CD4-positive, alpha-beta T cell treated with Interleukin-4 for 1 hour (primary cell): ENCODE measurements around the gene NHERF1.

Experiments
- DNase-seq, 2 donors: peaks; one replicate each; pipeline ENCODE4 v3.0.0-alpha.2; 2020 to 2022

The NHERF1 gene

DNA sequence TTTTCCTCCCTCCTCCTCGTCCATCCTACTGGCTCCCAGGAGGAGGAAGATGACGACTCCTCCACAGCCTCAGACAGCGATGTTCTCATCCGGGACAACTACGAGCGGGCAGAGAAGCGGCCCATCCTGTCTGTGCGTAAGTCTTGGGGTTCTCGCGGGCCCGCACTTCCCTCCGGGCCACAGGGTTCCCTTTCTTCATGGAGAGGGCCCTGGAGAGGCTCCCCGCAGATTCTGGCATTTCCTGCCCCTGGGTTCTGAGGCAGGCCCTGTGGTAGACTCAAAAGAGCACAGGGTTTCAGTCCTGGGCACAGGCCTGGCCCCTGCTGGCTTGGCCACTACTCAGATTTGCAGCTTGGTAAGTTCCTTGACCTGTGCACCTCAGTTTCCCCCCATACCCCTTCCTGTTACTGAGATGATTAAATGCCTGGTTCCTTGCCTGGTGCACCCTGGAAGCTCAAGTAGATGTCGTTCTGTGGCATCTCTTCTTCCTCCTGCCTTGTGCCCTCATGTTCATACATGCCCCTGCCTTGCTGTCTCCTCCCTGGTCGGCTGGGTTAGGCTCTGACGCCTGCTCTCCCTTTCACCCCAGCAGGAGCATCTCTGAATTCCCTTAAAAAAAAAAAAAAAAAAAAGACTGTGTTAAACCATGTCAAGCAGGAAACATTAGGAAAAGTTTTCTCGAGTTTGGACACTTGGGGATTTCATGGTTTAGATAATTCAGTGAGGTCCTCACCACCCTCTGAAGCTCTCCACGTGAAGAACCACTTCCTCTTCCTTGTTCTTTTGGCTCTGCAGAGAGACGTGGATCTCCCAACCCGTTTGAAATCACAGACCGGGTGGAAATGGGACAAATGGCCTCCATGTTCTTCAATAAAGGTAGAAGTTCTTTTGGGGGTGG, 42.0 kb downstream of the NHERF1 start:
- no peak for DNase-seq

DNA sequence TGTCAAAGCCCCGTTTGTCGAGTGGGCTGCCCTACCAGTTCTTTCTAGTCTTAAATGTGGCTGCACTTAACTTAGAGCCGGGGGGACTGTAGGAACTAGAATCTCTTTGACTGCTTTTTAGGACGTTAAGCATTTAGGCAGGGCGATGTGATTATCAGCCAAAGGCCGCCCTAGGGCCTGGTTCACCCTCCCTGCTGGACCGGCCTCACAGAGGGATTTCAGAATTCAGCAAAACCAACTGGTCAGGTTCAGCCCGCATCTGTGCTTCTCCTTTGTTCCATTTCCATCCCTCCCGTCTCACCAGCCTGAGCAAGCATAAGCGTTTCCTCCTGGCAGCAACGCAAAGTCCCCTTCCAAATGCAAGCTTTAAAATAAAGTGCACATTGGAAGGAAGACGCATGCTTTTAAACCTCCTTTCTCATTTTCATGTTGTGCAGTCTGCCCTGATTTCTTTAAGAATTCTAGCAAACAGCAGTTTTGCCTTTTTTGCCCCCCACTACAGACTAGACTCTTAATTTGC, 44.2 kb downstream of the NHERF1 start:
- DNase-seq, result no peak

DNA sequence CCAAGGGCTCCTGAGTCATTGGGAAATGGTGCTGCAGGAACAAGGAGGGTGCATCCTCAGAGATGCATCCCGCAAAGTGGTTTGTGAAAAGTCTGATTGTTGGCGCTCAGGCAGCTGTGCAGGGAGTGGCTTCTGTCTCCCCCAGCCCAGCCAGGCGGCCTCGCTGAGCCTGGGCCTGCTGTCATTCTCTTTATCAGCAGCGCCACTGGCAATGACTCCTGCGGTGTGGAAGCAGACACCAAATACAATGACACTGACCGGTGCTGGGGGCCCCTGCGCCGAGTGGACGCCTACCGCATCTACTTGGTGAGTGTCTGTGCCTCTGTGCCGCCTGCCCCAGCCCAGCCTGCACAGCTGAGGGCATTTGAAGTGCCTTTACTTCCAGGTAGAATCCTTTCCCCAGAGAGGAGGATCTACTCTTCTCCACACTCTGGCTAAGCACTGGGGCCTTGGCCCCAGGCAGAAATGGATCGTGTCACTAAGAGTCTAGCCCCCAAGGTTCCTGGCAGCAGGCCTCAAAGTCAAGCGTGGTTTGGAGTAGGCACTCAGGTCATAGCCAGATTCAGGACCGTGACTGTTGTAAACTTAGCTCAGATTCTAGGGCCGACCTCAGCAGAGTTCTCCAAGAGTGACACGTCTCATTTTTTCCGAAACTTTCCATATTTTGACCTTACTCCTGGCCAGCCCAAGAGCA, 47.0 kb downstream of the NHERF1 start:
- DNase-seq, result no peak

DNA sequence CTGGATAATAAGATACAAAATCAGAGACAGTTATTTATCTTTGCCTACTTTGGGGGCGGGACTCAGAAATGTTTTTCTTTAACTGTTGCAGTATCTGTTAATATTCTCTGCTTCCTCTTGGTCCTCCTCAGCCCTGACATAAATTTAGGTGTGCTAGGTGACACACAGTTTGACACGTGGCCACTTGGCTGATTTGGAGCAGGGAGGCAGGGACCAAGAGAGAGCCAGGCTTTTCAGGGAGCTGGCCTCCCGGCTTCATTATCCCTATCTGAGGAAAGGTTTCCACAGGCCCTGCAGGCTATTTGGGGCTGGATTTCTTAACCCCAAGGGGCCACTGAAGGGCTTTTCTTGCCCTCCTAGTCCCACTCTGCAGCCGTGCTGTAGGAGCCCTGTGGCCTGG, 47.8 kb downstream of the NHERF1 start:
- DNase-seq, result no peak

DNA sequence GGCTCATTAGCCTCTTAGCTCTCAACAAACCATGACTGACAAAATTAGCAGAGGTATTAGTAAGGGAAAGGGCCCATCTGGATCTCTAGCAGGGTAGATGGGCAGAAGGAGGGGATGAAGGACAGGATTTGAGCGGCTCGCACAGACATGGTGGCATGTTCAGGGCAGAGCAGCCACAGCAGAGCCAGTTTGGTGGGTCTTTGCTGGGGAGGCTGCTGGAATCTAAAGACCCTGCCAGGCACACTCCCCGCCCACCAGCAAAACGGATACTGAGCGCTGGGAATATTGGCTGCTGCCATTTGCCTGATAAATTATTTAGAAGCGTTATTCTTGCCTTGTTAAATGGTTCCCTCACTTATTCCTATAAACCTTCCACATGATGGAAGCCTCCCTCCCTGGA, 48.4 kb downstream of the NHERF1 start:
- no peak for DNase-seq

DNA sequence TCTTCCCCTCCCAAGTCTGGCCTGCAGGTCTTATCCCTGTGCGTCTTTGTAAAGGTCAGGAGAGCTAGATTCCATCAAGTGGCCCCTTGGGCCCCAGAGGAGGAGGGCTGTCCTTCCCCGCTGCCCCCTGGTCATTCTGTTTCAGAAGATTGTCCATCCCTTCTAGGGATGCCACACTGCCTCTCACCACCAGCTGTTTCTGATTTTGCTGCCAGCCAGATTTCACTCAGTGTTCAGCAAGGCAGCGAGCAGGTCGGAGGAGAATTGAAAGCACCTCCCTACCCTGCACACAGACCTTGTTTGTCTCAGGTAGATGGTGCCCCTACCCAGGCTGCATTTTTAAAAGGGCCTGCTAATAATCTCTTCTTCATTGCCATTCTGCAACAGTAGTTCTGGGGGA, 49.4 kb downstream of the NHERF1 start:
- no peak for DNase-seq

DNA sequence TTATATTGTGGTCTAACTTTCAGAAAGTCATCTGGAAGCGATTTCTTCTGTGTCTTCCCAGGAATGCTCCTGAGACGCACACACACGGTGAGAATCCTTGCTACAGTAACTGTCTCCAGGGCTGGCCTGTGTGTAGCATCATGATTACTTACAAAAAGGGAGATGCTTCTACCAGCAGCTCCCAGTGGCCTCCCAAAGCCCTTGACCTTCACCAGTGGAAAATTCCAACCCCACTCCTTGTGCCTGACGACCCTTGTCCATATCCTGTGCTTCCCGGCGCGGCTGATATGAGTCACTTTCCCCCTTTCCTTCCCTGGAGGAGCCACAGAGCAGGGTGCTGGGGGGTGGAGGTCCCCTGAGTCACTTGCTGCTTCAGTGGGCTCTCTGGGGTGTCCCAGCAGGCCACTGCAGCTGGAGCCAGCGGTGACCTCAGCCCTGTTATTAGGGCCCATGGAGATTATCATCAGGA, 49.8 kb downstream of the NHERF1 start:
- no peak for DNase-seq

DNA sequence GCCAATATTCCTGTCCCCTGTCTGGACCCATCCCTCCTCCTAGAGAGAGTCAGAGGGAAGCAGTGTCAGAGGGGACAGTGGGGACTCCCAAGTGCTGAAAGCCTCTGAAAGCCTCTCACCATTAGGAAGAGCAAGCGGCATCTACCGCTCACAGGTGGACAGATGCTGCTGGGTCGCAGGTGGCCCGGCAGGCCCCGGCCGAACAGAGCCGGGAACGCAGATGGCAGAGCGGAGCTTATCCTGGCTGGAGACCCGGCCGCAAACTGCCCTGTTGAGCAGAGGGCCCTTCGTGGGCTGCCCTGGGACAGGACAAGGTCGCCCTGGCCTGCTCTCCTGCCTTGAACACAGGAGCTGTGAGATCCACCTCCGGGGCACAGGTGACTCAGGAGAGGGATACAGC, 50.7 kb downstream of the NHERF1 start:
- DNase-seq, result no peak

DNA sequence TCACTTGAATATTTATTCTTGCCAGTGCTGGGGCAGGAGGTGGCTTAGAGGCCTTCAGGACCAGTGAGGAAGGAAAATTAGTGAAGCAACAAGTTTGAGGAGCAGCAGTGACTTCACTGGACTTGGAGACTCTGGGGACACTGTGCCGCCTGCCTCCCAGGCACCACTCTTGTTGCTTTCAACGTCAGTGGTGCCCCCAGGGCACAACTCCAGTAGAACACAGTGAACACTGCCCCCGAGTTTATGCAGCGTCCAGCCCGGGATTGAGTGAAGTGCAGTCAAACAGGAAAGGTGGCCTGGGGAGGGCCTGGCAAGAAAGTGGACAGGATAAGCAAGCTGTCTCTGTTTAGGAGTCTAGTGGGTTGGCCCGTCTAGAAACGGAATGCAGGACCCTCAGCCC, 52.1 kb downstream of the NHERF1 start:
- no peak for DNase-seq

DNA sequence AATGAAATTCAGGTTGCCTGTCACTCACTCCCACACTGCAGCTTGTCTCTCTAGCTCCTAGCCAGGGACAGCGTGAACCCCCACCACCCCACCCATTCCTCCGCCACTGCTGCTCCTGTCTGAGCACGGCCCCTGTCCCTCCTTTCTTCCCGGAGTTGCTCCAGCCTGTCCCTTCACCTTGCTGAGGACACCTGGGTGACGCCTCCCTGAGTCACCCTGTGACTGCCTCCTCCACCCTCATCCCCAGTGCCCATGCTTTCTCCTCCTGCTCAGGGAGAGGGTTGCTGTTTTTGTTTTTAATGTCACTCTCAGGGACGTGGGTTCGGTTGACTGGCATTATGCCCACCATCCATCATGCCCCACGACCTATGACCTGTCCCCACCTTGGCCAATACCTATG, 53.5 kb downstream of the NHERF1 start:
- DNase-seq, result no peak

DNA sequence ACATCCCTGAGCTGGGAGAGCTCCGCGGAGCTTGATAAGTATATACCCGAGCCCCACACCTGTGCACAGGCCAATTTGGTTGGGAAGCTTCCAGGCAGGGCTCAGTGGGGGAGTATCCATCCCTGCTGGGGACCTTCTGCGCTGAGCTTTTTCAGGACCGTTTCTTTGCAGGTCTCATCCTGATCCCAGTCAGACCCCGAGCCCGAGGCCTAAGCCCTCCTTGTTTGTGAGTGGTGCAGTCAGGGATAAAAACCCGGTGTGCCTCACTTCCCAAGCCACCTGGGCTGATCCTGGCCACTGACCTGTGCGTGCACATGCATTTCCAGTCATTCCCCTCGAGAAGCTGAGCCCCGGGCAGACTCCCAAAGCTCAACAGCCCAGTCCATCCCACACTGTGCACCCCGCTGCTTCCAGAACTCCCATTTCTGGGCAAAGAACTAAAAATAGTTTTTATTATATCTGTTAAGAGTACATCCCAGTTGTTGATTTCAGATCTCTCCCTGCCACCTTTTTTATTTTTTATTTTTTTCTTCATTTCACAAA, 55.0 kb downstream of the NHERF1 start:
- no peak for DNase-seq

DNA sequence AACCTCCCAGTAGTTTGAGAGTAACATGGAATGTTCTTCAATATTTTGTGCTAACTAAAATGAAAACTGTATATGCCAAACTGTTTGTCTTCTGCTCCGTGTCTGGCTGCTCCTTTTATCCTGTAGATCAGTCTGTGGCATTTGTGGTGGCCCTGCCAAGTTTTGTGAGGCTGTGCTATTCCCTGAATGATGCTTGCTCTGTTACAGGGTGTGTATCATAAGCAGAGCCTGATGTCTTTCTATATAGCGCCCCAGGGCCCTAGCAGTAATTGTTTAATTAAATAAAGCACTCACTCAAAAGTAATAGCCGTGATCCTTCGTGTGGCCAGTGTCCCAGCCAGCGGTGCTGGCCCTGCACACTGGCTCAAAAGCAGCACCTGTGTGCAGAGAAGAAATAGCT, 55.5 kb downstream of the NHERF1 start:
- DNase-seq, result no peak

DNA sequence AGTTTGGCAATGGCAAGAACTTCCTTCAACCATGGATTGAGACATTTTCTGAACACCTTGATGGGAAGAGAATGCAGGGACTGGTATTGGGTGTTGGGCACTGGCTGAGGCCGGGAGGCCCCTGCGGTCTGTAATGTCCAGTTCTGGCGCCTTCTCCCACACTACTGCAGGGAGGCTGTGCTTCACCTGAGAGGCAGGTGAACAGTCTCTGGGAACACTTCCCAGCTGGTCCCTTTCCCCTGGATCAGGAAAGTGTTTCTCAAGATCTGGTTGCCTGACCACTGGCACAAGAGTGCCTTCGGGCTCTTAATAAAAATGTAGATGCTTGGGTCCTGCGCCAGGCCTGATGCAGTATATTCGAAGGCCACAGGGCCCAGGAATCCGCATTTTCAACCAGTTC, 56.3 kb downstream of the NHERF1 start:
- DNase-seq, result no peak

DNA sequence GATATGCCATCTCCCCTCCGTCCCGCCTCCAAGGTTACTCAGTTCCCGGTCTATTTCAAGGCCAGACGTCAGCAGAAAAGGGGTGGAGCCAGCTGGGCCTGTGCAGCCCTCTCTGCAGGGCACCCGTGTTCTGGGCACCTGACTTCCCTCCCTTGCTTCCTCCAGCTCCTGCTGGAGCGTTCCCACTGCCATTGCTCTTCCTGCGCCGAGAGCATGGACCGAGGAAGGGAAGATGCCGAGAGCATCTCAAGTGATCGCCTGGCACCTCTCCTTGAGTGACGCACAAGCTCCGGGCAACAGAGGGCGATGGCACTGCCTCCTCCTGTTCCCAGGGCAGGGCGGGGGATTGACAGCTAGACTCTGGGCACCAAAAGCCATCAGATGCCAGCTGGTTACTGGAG, 57.2 kb downstream of the NHERF1 start:
- DNase-seq, result no peak

DNA sequence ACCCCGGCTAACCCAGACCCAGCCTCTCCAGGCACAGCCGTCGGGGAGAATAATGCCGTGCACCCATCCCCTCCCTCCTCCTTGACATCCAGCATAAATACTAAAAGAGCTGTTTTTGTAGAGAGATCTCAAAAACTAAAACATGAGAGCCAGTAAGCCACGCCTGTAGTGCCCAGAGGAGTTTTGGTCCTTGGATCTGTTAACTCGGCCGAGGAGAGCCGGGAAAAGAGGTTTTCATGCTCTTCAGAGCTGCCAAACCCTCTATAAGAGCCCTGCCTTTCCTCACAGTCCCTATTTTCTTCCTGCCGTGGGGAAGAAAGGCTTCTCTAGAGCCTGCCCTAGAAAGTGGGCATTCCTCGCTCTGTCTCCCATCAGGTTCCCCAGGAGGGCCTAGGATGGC, 57.9 kb downstream of the NHERF1 start:
- no peak for DNase-seq

DNA sequence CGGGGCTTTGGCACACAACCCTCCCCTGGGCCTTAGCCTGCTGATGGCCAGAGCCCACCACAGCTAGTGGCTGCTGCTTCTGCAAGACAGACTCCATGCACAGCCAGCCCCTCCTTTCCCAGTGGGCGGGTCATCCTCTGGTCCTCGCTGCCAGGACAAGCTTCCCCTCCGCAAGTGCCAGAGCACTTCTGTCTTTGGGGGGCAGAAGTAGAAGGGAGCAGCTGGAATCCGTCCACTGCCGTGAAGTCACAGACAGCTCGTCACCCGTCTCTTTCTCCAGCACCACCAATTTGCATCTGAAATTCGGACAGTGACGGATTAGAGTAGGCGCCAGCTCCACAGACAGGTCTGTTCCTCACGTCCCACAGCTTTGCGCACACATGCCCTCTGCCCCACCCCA, 59.0 kb downstream of the NHERF1 start:
- DNase-seq, result no peak

DNA sequence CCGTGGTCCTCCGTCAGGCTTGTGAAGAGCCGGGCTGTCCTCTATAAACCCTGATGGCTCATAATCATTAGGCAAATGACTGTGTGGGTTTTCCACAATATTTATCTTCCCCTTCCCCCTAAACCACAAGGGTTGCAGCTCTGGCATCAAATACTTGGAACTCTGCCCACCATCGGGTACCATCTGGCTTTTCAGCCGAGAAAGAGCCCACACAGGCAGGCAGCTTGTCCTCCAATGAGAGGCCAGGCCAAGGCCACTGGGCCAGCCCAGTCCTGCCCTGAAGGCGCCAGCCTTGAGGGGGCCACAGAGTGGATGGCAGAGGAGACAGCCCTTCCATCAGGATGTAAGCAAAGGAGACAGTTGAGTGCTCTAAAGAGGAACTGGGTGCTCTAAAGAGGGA, 59.5 kb downstream of the NHERF1 start:
- no peak for DNase-seq

DNA sequence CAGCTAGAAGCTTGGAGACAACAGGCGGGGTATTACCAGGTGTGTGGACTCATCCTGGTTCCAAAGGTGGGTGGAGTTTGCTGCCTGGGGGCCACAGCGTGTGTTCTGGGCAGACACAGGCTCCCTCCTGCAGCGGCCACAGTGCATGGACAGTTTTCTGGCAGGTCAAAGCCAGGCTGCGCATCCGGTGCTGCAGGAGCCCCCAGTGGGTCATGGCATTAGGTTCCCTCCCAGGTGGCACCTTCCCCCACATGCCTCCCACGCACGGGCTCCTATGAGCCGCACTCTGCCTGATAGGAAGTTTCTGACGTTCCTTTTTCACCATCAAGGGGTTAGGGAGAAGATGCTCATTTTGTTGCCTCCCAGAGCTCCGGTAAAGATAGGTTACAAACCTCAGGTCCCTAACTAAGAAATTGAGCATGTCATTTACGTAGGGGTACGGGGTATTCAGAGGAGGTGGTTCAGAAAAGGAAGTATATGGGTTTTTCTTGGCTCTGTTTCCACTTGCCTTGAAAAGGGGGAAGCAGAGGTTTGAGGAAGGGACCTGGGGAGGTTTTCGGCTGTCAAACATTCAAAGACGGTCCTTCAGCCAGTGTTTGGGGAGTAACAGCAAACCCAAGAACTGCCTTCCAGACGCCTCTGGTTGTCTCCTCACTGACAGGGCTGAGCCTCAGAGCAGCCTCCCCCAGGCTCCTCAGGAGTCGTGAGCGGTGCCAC, 60.4 kb downstream of the NHERF1 start:
- DNase-seq, result no peak

DNA sequence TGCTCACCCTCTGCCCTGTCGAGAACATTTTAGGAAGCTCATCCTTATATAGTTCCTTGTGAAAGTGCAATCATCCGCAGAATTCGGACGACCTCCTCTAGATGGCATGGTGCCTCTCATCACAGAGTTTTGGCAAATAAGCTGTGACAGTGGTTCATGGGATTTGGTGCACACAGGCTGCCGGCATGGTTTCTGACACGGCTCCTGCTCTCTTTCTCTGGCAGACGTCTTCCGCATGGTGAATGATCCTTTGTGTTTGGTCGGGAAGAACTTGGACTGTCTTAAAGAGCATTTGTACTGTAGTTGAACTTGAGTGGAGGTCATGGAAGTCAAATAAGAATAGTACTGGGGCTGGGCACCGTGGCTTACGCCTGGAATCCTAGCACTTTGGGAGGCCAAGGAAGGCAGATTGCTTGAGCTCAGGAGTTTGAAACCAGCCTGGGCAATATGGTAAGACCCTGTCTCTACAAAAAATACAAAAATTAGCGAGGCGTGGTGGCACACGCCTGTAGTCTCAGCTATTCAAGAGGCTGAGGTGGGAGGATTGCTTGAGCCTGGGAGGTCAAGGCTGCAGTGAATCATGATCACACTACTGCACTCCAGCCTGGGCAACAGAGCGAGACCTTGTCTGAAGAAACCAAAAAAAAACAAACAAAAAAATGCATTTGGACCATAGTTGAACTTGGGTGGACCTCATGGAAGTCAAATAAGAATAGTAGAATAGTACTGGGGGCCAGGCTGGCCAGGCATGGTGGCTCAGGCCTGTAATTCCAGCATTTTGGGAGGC, 62.5 kb downstream of the NHERF1 start:
- DNase-seq, result no peak

DNA sequence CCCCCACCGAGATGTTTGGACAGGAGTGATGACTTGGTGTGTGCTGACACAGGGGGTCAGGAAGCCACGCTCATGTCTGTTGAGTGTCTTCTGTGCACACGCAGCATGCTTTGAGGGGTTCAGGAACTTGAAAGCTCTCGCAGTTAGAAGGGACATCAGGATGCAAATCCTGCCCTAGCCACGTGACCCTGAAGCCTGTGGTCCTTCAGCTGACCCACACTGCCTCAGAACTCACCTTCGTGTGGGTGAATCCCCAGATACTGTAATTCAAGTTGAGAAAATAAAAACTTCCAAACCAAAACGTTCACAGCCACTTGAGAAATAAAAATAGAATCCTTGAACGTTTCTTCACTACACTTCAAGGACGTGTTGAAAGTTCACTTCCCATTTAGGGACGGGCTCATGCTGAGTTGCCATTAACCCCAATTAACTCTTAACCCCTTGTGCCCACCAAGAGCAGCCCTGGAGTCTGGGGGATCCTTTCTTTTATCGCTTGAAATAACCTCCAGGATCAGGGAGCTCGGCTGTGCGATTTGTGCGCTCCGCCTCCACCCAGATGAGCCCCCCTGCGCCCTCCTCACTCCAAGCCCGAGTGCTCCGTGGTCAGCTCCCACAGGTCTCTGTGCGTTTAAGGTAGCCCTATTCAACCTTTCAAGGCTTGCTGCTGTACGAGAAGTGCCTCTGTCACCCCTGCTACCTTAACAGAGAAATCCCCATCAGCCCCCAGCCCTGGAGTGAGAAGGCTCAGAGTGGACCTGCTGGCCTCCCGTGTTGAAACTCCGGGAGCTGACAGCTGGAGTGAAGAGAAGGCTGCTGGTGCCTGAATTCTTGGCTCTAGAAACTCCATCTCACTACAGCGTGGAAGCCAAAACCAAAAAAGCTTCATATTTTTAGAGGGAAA, 63.9 kb downstream of the NHERF1 start:
- DNase-seq, result no peak

DNA sequence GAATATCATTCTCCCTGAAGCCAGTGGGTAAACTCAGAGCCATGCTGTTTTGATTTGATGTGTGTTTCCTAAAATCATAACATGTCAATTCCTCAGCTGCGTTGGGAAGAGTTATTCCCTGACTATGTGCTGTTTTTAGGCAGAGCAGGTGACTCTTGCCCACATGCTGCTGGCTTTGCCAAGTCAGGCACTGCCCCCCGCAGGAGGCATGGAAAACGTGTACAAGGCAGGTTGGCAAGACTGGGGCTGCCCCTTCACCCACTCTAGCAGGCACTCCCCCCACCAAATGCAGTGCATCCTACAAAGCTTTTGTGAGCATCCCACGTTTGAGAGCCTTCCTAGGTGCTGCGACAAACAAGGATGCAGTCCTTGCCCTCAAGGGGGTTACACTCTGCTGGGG, 66.0 kb downstream of the NHERF1 start:
- DNase-seq, result no peak
